ENCODE measurements around the gene CALML5. TPM values are rescaled to one million over a fixed set of nuclear protein-coding genes. Genes with fewer than 3 reads are reported as not detected.
"Not testable (repeated sequence)": the region's sequence is repeated elsewhere in the genome, so short reads cannot be mapped to it uniquely, and the experiment has no call there.

CALML5 gene
- total and polyA plus RNA-seq, 7 donors: not detected

- 89 to 93% (median 91%) methylated on average over 14 of the region's 14 CpGs for WGBS, 3 donors
- ATAC-seq (no peak), DNase-seq (no peak)
- TF ChIP-seq, protein P1, sequence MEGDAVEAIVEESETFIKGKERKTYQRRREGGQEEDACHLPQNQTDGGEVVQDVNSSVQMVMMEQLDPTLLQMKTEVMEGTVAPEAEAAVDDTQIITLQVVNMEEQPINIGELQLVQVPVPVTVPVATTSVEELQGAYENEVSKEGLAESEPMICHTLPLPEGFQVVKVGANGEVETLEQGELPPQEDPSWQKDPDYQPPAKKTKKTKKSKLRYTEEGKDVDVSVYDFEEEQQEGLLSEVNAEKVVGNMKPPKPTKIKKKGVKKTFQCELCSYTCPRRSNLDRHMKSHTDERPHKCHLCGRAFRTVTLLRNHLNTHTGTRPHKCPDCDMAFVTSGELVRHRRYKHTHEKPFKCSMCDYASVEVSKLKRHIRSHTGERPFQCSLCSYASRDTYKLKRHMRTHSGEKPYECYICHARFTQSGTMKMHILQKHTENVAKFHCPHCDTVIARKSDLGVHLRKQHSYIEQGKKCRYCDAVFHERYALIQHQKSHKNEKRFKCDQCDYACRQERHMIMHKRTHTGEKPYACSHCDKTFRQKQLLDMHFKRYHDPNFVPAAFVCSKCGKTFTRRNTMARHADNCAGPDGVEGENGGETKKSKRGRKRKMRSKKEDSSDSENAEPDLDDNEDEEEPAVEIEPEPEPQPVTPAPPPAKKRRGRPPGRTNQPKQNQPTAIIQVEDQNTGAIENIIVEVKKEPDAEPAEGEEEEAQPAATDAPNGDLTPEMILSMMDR (IDR thresholded peaks at IDR 0.05): no peak
- Histone ChIP-seq H3K4me1 (no peaks in the 10 kb centered on the region), H3K36me3 (ENCODE audit: insufficient read depth in 1 of 2, low read depth in 1 of 2) (no peaks in the 10 kb centered on the region), H3K4me3 (no peak overlapping the region), H3K27me3 (ENCODE audit: insufficient read depth in 3 of 3, low read length in 2 of 3) (no peaks in the 10 kb centered on the region), H3K27ac (no peak overlapping the region), H3K9me3 (no peaks in the 10 kb centered on the region)
- intact Hi-C loops (cut with DNase I): no loop called here
These were observed 19.7 kb downstream of the CALML5 start for GRCh38 chr10:5479481-5480161.

DNA sequence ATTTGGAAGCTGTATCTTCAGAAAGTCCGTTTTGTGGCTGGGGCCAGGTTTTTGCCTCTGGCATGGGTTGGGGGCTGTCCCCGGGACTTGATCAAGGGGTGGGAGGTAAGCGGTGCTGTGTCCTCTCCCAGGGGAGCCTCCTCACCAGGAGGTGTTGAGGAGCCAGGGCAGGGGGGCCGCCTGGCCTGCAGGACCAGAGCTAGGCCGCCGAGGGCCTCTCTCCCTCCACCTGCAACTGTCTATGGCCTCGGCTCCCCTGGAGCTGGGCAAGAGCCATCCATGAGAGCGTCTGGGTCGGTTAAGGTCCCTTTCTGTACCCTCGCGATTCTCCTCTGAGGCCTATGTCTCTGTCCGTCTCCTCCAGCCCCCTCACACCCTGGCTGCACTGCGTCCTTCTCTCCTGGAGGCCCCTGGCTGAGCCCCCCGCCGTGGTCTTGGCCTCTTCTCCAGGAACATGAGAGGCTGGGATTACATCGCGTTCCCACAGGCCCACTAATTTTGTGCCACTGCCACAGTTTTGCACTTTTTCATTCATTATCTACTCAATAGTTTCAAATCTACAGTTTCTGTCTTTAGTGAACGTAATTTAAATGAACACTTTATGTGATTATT is 20.6 kb downstream of the CALML5 start:
- 88 to 96% (median 92%) methylated on average over 13 to 18 of the region's 18 CpGs for whole genome bisulfite sequencing, 3 donors
- H3K4me3 ChIP-seq: no peak overlapping the region
- no peak overlapping the region for H3K27ac ChIP-seq
- no peaks in the 10 kb centered on the region for H3K4me1 ChIP-seq
- no peaks in the 10 kb centered on the region for H3K9me3 ChIP-seq
- intact Hi-C loops (cut with DNase I): no loop called here
- DNase-seq: no peak
- H3K27me3 ChIP-seq (ENCODE audit: insufficient read depth in 3 of 3, low read length in 2 of 3): no peaks in the 10 kb centered on the region
- no peaks in the 10 kb centered on the region for H3K36me3 ChIP-seq (ENCODE audit: insufficient read depth in 1 of 2, low read depth in 1 of 2)
- TF ChIP-seq, protein P1 (IDR thresholded peaks at IDR 0.05): no peak
- no peak for ATAC-seq

- Histone ChIP-seq H3K27me3 (ENCODE audit: insufficient read depth in 3 of 3, low read length in 2 of 3) (no peaks in the 10 kb centered on the region), H3K4me3 (no peak overlapping the region), H3K36me3 (ENCODE audit: insufficient read depth in 1 of 2, low read depth in 1 of 2) (no peaks in the 10 kb centered on the region), H3K4me1 (no peaks in the 10 kb centered on the region), H3K27ac (no peak overlapping the region), H3K9me3 (no peaks in the 10 kb centered on the region)
- DNase-seq (no peak), ATAC-seq (no peak)
- TF ChIP-seq, protein P1 (IDR thresholded peaks at IDR 0.05): no peak
- 92 to 97% (median 94%) methylated on average over 11 of the region's 11 CpGs for WGBS, 3 donors
- intact Hi-C loops (cut with DNase I): no loop called here
These were observed 21.2 kb downstream of the CALML5 start for GRCh38 chr10:5477948-5478693.

- DNase-seq: no peak
- H3K9me3 ChIP-seq: no peaks in the 10 kb centered on the region
- no peak overlapping the region for H3K27ac ChIP-seq
- intact Hi-C loops (cut with DNase I): no loop called here
- no peaks in the 10 kb centered on the region for H3K27me3 ChIP-seq (ENCODE audit: insufficient read depth in 3 of 3, low read length in 2 of 3)
- WGBS, 3 donors: 59 to 69% (median 61%) methylated on average over 13 of the region's 13 CpGs
- no peaks in the 10 kb centered on the region for H3K4me1 ChIP-seq
- no peak overlapping the region for H3K4me3 ChIP-seq
- no peak for ATAC-seq
- no peaks in the 10 kb centered on the region for H3K36me3 ChIP-seq (ENCODE audit: insufficient read depth in 1 of 2, low read depth in 1 of 2)
- TF ChIP-seq, protein P1 (IDR thresholded peaks at IDR 0.05): no peak
These were observed 22.3 kb downstream of the CALML5 start for GRCh38 chr10:5476918-5477525.

DNA sequence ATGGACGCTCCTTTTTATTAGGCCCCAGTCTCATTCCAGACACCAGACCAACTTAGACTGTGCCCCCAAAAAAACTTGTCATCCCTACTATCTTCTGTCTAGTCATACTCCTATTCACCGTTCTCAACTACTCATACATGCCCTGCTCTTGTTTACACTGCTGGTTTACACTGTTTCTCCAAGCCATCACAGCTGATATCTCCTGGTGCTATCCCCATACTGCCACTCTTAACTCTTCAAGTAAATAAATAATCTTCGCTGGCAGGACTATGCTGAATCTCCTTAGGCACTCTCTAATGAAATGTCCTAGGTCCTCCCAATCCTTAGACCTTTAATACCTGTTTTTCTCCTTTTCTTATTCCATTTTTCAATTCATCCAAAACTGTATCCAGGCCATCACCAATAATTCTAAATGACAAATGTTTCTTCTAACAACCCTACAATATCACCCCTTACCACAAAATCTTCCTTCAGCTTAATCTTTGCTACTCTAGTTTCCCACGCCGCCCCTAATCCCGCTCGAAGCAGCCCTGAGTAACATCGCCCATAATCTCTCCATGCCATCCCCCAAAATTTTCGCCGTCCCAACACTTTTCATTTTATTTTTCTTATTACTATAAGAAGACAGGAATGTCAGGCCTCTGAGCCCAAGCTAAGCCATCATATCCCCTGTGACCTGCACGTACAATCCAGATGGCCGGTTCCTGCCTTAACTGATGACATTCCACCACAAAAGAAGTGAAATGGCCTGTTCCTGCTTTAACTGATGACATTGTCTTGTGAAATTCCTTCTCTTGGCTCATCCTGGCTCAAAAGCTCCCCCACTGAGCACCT is 23.2 kb downstream of the CALML5 start:
- H3K36me3 ChIP-seq (ENCODE audit: insufficient read depth in 1 of 2, low read depth in 1 of 2); H3K27ac ChIP-seq; H3K27me3 ChIP-seq (ENCODE audit: insufficient read depth in 3 of 3, low read length in 2 of 3); H3K9me3 ChIP-seq; intact Hi-C loops (cut with DNase I); DNase-seq; ATAC-seq; H3K4me3 ChIP-seq; H3K4me1 ChIP-seq: not testable (repeated sequence)
- WGBS, 3 donors: 95 to 97% (median 96%) methylated on average over 10 to 11 of the region's 12 CpGs

GRCh38 chr10:5475088-5475487 is 24.3 kb downstream of the CALML5 start:
- H3K36me3 ChIP-seq (ENCODE audit: insufficient read depth in 1 of 2, low read depth in 1 of 2); ATAC-seq; DNase-seq; H3K9me3 ChIP-seq; H3K27ac ChIP-seq; H3K27me3 ChIP-seq (ENCODE audit: insufficient read depth in 3 of 3, low read length in 2 of 3); intact Hi-C loops (cut with DNase I); H3K4me3 ChIP-seq; H3K4me1 ChIP-seq: not testable (repeated sequence)
- 98% methylated on average over 6 of the region's 8 CpGs for WGBS, 3 donors
